ENCODE measurements around the gene SUSD6. TPM values are rescaled to one million over a fixed set of nuclear protein-coding genes. Genes with fewer than 3 reads are reported as not detected.
A peak's percentile ranks its signal among the peaks of the same experiment; 100 is the strongest.
"Not testable (repeated sequence)": the region's sequence is repeated elsewhere in the genome, so short reads cannot be mapped to it uniquely, and the experiment has no call there.

SUSD6 gene
- total RNA-seq, 4 donors from 2014 or later: 33.8 to 125 (median 113) TPM

- no peaks in the 10 kb centered on the region for H3K36me3 ChIP-seq
- DNase-seq: peak in 1 of 3 donors; percentile 34
- H3K4me1 ChIP-seq: peaks cover 0 to 11% (median 0%) of the 10 kb centered on the region in 4 donors
- no peaks in the 10 kb centered on the region for H3K27me3 ChIP-seq
- no peak overlapping the region for H3K4me3 ChIP-seq
- TF ChIP-seq, protein P1, sequence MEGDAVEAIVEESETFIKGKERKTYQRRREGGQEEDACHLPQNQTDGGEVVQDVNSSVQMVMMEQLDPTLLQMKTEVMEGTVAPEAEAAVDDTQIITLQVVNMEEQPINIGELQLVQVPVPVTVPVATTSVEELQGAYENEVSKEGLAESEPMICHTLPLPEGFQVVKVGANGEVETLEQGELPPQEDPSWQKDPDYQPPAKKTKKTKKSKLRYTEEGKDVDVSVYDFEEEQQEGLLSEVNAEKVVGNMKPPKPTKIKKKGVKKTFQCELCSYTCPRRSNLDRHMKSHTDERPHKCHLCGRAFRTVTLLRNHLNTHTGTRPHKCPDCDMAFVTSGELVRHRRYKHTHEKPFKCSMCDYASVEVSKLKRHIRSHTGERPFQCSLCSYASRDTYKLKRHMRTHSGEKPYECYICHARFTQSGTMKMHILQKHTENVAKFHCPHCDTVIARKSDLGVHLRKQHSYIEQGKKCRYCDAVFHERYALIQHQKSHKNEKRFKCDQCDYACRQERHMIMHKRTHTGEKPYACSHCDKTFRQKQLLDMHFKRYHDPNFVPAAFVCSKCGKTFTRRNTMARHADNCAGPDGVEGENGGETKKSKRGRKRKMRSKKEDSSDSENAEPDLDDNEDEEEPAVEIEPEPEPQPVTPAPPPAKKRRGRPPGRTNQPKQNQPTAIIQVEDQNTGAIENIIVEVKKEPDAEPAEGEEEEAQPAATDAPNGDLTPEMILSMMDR (IDR thresholded peaks at IDR 0.05): no peak
- no peak for TF ChIP-seq POLR2A (IDR thresholded peaks at IDR 0.05)
- no peak overlapping the region for H3K27ac ChIP-seq
- H3K9me3 ChIP-seq: no peaks in the 10 kb centered on the region
Measured at GRCh38 chr14:69720912-69721311, 109.5 kb downstream of the SUSD6 start.

DNA sequence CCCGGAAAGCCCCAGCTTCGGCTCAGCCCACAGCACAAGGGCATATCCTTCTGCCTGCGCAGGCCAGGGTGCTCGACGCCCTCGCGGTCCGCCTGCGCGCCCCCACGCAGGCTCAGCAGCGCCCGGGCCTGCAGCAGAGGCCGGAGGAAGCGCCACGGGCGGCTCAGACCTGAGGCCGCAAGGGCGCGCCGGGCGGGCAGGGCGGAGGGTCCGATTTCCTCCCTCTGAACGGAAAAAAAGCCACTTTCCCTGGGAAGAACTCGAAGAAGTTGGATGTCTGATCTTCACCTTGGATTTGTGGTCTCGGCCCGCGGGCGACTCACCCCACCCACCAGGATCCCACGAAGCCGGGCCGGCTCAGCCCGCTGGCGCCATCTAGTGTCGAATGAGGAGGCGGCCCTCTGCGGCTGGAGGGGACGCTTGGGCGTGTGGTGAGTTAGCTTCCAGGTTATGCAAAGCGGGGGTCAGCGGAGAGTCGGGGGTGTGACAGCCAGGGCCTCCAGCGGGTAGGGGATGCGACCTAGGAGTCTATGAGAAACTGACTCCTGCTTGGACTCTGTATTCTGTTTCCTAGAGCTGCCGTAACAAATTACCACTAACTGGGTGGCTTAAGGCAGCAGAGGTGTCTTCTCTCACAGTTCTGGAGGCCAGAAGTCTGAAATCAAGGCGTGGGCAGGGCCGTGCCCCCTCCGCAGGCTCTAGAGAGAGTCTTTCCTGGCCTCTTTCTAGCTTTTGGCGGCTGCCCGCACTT, 115.5 kb downstream of the SUSD6 start:
- H3K36me3 ChIP-seq: no peaks in the 10 kb centered on the region
- peaks cover 0 to 20% (median 2%) of the 10 kb centered on the region in 4 donors for H3K4me1 ChIP-seq
- TF ChIP-seq POLR2A (IDR thresholded peaks at IDR 0.05): peak in 1 of 2 donors; percentile 11
- TF ChIP-seq, protein P1 (IDR thresholded peaks at IDR 0.05): peak; percentile 86 to 98 (median 96)
- H3K27ac ChIP-seq: peak overlapping the region in 3 of 4 donors; percentile 15 to 73 (median 23)
- H3K27me3 ChIP-seq: no peaks in the 10 kb centered on the region
- H3K9me3 ChIP-seq: no peaks in the 10 kb centered on the region
- peak overlapping the region; percentile 30 to 49 (median 46) for H3K4me3 ChIP-seq
- peak; percentile 80 to 91 (median 90) for DNase-seq

- DNase-seq: peak in 1 of 3 donors; percentile 40
- Histone ChIP-seq H3K27ac (peak overlapping the region in 1 of 4 donors; percentile 16), H3K9me3 (no peaks in the 10 kb centered on the region), H3K4me3 (no peak overlapping the region), H3K27me3 (no peaks in the 10 kb centered on the region), H3K36me3 (no peaks in the 10 kb centered on the region), H3K4me1 (peaks cover 0 to 20% (median 2%) of the 10 kb centered on the region in 4 donors)
- TF ChIP-seq, protein P1 (IDR thresholded peaks at IDR 0.05): no peak
- no peak for TF ChIP-seq POLR2A (IDR thresholded peaks at IDR 0.05)
Measured at GRCh38 chr14:69727860-69728259, 116.5 kb downstream of the SUSD6 start.

DNA sequence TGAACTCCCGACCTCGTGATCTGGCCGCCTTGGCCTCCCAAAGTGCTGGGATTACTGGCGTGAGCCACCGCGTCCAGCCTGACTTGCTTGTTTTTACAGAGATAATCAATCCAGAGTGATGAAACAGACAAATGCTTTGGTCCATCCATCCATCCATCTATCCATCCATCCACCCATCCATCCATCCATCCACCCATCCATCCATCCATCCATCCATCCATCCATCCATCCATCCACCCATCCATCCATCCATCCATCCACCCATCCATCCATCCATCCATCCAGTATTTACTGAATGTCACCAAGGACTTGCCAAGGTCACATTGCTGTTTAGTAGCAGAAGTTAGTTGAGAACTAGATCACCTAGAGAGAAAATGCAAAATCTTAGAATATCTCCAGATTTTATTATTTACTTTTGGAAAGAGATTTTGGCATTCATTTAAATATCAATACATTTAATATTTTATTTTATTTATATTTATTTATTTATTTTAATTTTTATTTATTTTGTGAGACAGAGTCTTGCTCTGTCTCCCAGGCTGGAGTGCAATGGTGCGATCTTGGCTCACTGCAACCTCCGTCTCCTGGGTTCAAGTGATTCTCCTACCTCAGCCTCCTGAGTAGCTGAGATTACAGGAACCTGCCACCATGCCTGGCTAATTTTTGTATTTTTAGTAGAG, 120.7 kb downstream of the SUSD6 start:
- H3K4me1 ChIP-seq: peaks cover 0 to 16% (median 1%) of the 10 kb centered on the region in 4 donors
- not testable (repeated sequence) for H3K4me3 ChIP-seq, H3K27me3 ChIP-seq, H3K9me3 ChIP-seq, H3K36me3 ChIP-seq, H3K27ac ChIP-seq
- DNase-seq: peak in 1 of 3 donors; percentile 40

- H3K27me3 ChIP-seq, H3K4me3 ChIP-seq, H3K27ac ChIP-seq, H3K36me3 ChIP-seq, H3K9me3 ChIP-seq, H3K4me1 ChIP-seq, DNase-seq: not testable (repeated sequence)
Measured at GRCh38 chr14:69736405-69736804, 125.0 kb downstream of the SUSD6 start.

DNA sequence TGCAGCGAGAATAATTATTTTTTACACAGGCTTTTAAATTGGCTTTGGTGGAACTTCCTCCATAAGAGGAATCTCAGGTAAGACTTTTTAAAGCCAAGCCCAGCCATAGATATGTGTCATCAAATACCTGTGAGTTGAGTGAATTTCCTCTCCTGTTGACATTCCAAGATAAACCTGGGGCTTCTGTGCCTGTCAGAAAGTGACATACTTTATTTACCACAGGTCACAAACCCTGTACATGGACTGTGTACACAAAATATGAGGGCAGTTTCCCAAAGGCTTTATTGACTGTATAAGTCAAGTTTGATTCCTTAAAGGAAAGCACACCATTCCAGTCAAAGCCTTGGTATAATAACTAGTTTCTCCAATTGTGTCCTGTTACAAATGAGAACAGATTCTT, 129.7 kb downstream of the SUSD6 start:
- peaks cover 0 to 4% (median 0%) of the 10 kb centered on the region in 4 donors for H3K9me3 ChIP-seq
- no peak for DNase-seq
- TF ChIP-seq, protein P1 (IDR thresholded peaks at IDR 0.05): no peak
- TF ChIP-seq POLR2A (IDR thresholded peaks at IDR 0.05): no peak
- H3K36me3 ChIP-seq: no peaks in the 10 kb centered on the region
- H3K4me3 ChIP-seq: no peak overlapping the region
- H3K4me1 ChIP-seq: no peaks in the 10 kb centered on the region
- no peak overlapping the region for H3K27ac ChIP-seq
- H3K27me3 ChIP-seq: no peaks in the 10 kb centered on the region
